HG03575 (cell line): Measurements from ENCODE around the gene NRXN2.
"Not testable (repeated sequence)": the region's sequence is repeated elsewhere in the genome, so short reads cannot be mapped to it uniquely, and the experiment has no call there.

Experiments
- ATAC-seq: cut with Tn5 transposase; IDR thresholded peaks from one replicate; pipeline ENCODE4 v1.9.1; 2021; ENCODE audit not compliant: unreplicated experiment, insufficient number of reproducible peaks, low FRiP score; ENCODE audit errors: extremely low read depth

NRXN2 gene

GRCh38 chr11:64568041-64568571, 154.9 kb downstream of the NRXN2 start:
- ATAC-seq = no peak

- ATAC-seq = no peak
These were observed 155.8 kb downstream of the NRXN2 start for GRCh38 chr11:64566915-64567891.

- ATAC-seq = no peak
These were observed 156.7 kb downstream of the NRXN2 start for GRCh38 chr11:64566042-64566914.

DNA sequence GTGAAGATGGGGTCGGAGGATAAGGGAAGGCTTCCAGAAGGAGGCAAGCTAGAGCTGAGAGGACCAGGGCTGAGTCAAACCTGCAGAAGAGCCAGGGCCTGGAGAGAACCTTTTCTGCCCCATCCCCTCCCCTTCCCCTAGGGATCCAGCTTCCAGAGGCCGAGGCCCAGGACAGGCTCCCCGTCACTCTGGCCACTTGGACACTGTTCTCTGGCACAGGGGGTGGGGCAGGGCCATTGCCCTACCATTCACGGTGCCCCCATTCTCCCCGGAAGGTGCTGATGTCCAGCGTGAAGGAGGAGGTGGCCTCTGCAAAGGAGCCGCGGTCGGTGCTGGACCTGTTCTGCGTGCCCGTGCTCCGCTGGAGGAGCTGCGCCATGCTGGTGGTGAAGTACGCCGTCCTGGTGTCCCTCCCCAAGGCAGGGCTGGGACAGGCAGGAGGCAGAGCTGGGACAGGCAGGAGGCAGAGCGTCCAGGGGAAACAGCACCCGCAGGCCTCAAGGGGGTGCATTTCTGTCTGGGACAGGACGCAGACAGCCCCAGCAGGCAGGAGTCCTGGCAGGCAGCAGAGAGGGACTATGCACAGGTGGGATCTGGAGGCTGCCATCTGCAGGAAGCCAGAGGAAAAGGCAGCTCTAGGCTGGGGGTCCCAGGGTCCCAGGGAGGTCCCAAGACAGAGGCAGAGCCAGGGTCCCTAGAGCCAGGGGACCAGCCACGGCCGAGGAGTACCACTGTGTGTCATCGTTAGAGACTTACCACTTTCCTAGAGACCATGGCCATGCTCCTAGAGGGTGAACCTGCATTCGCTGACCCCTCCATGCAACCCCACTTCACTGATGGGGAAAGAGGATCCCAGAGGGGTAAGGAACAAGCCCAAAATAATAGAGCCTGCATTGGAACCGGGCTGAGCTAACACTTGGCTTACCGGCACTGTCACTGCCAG, 157.8 kb downstream of the NRXN2 start:
- ATAC-seq = no peak

DNA sequence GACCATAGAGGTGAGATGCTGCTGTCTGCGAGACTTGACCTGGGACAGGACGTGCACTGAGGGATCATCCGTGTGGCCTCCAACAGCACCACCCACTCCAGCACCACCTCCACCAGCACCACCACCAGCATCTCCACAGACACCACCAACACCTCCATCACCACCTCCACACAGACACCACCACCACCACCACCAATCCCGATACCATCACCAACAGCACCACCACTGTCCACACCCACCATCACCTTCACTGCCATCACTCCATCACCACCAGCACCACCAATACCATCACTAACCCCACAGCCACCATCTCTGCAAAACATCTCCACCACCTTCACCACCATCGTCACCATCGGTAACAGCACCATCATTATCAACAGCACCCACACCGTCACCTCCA, 158.6 kb downstream of the NRXN2 start:
- no peak for ATAC-seq

- ATAC-seq = no peak
These were observed 159.0 kb downstream of the NRXN2 start for GRCh38 chr11:64563966-64564365.

GRCh38 chr11:64562723-64563351, 160.2 kb downstream of the NRXN2 start:
- no peak for ATAC-seq

- ATAC-seq = no peak
These were observed 160.8 kb downstream of the NRXN2 start for GRCh38 chr11:64561984-64562722.

GRCh38 chr11:64561429-64561828, 161.6 kb downstream of the NRXN2 start:
- ATAC-seq = not testable (repeated sequence)

- ATAC-seq = no peak
These were observed 162.1 kb downstream of the NRXN2 start for GRCh38 chr11:64560941-64561340.

DNA sequence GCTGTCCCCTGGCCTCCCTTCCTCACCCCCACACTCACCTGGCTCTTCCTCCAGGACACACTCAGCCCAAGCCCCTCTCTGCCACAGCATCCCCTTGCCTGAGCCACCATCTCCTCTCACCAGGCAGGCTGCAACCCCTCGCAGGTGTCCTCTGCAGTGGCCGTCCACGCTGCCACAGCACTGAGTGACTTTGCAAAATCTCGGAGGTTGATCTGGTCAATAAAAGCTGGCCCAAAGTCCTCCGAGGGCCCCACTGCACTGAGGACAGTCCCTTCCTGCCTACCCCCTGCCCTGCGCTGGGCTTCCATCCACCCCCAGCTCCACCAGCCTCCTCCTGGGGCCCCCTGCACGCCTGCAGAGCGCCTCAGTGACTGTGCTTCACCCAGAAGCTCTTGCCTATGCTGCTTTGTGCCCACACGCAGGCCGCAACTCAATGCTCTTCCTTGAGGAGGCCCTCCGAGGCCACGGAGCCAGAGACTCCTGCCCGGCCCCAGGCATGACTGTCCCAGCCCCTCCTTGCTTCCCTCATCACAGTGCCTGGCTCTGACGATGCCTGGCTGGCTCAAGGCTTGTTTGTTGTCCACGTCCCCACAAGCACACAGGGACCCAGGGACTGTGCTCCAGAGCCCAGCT, 162.7 kb downstream of the NRXN2 start:
- no peak for ATAC-seq

- ATAC-seq = no peak
These were observed 163.5 kb downstream of the NRXN2 start for GRCh38 chr11:64559351-64560138.

GRCh38 chr11:64558869-64559268, 164.1 kb downstream of the NRXN2 start:
- ATAC-seq = no peak

GRCh38 chr11:64558065-64558745, 164.8 kb downstream of the NRXN2 start:
- ATAC-seq = no peak

GRCh38 chr11:64556721-64557250, 166.2 kb downstream of the NRXN2 start:
- no peak for ATAC-seq
